IMR-90 (cell line): ENCODE results near the gene CRIM1. TPM values are rescaled to one million over a fixed set of nuclear protein-coding genes. Genes with fewer than 3 reads are reported as not detected.

Source experiments
- ATAC-seq: fragments of 200-7000 bp; cut with Tn5 transposase; 2 replicates; pipeline ENCODE4 v1.9.1; 2020; ENCODE audit warnings: low read depth, mild to moderate bottlenecking, moderate library complexity
- BruUV-seq: library from RNA; stranded (reverse); fragments of 400-500 nt; replicated peaks from 2 replicates; lab custom pipeline; 2021; lab: Mats Ljungman, UMichigan
- CTCF ChIA-PET: fragments of 300-600 bp; formaldehyde crosslinking; extraction: SDS; loops from one replicate; lab custom pipeline; 2021; ENCODE audit warnings: antibody characterized with exemption; lab: Yijun Ruan, JAX
- POLR2A ChIA-PET: fragments of 300-600 bp; sonication (Branson Sonifier 250); formaldehyde crosslinking; loops from one replicate; lab custom pipeline; 2022; ENCODE audit warnings: antibody characterized with exemption; ENCODE audit not compliant: unreplicated experiment; lab: Charles Lee
- DNase-seq: peaks from one replicate; pipeline ENCODE4 v3.0.0; 2013
- H2AFZ ChIP-seq: replicated peaks from 2 replicates; pipeline ENCODE3; 2013; ENCODE audit warnings: low read length, mild to moderate bottlenecking; ENCODE audit not compliant: poor library complexity
- H2AK5ac ChIP-seq: 2 replicates; pipeline ENCODE4 v1.6.1; 2013; ENCODE audit warnings: low read depth, low read length, inconsistent platforms
- H2AK9ac ChIP-seq: replicated peaks from 2 replicates; pipeline ENCODE3; 2013; ENCODE audit warnings: mild to moderate bottlenecking, low read depth, low read length, moderate library complexity; ENCODE audit not compliant: poor library complexity
- H2BK120ac ChIP-seq: 2 replicates; pipeline ENCODE4 v1.6.1; 2013; ENCODE audit warnings: low read depth, low read length, inconsistent platforms
- H2BK15ac ChIP-seq: 3 replicates; pipeline ENCODE4 v1.6.1; 2013; ENCODE audit warnings: low read depth, low read length, inconsistent platforms
- H2BK20ac ChIP-seq: 2 replicates; pipeline ENCODE4 v1.6.1; 2013; ENCODE audit warnings: low read depth, mild to moderate bottlenecking, inconsistent platforms, low read length, moderate library complexity
- H2BK5ac ChIP-seq: 2 replicates; pipeline ENCODE4 v1.6.1; 2013; ENCODE audit warnings: mild to moderate bottlenecking, low read depth, low read length, inconsistent platforms; ENCODE audit not compliant: poor library complexity, severe bottlenecking
- H3K14ac ChIP-seq: replicated peaks from 2 replicates; pipeline ENCODE4 v1.6.1; 2013; ENCODE audit warnings: low read depth, low read length, inconsistent platforms
- H3K18ac ChIP-seq: 2 replicates; pipeline ENCODE4 v1.6.1; 2013; ENCODE audit warnings: low read depth, low read length, control low read depth
- H3K23ac ChIP-seq: 2 replicates; pipeline ENCODE4 v1.6.1; 2013; ENCODE audit warnings: low read depth, low read length, inconsistent platforms
- H3K27ac ChIP-seq: 2 replicates; pipeline ENCODE4 v1.5.1; 2013; ENCODE audit warnings: mild to moderate bottlenecking, control low read depth, low read length; ENCODE audit not compliant: insufficient read depth
- H3K27me3 ChIP-seq: 2 replicates; pipeline ENCODE4 v1.6.1; 2013; ENCODE audit warnings: low read length; ENCODE audit not compliant: control insufficient read depth, insufficient read depth
- H3K36me3 ChIP-seq: 2 replicates; pipeline ENCODE4 v1.6.1; 2013; ENCODE audit warnings: low read length, mixed read lengths; ENCODE audit not compliant: control insufficient read depth, insufficient read depth
- H3K4ac ChIP-seq: 2 replicates; pipeline ENCODE4 v1.6.1; 2013; ENCODE audit warnings: low read depth, low read length, inconsistent platforms
- H3K4me1 ChIP-seq: 2 replicates; pipeline ENCODE4 v1.6.1; 2013; ENCODE audit warnings: low read length, mixed read lengths; ENCODE audit not compliant: control insufficient read depth, insufficient read depth
- H3K4me2 ChIP-seq: 2 replicates; pipeline ENCODE4 v1.6.1; 2013; ENCODE audit warnings: low read depth, mild to moderate bottlenecking, control low read depth, low read length, moderate library complexity
- H3K4me3 ChIP-seq: 2 replicates; pipeline ENCODE4 v1.5.1; 2013; ENCODE audit warnings: low read depth, mild to moderate bottlenecking, control low read depth, low read length, moderate library complexity; ENCODE audit not compliant: insufficient read depth
- H3K56ac ChIP-seq: 2 replicates; pipeline ENCODE4 v1.6.1; 2013; ENCODE audit warnings: low read length, inconsistent platforms; ENCODE audit not compliant: insufficient read depth; ENCODE audit errors: extremely low read depth
- H3K79me1 ChIP-seq, 2 experiments: 2 replicates each; pipeline ENCODE4 v1.6.1; 2013; ENCODE audit warnings: low read length in 2 of 2, inconsistent platforms in 1 of 2, low read depth in 1 of 2
- H3K9ac ChIP-seq: 2 replicates; pipeline ENCODE4 v1.6.1; 2013; ENCODE audit warnings: low read depth, low read length, control low read depth
- H3K9me1 ChIP-seq: 2 replicates; pipeline ENCODE4 v1.6.1; 2013; ENCODE audit warnings: low read length, inconsistent platforms; ENCODE audit not compliant: insufficient read depth
- H3K9me3 ChIP-seq: 2 replicates; pipeline ENCODE4 v1.6.1; 2013; ENCODE audit warnings: low read length; ENCODE audit not compliant: control insufficient read depth, insufficient read depth
- H4K20me1 ChIP-seq: 2 replicates; pipeline ENCODE4 v1.6.1; 2013; ENCODE audit warnings: low read length, inconsistent platforms; ENCODE audit not compliant: insufficient read depth
- H4K5ac ChIP-seq: 2 replicates; pipeline ENCODE4 v1.6.1; 2013; ENCODE audit warnings: mild to moderate bottlenecking, low read depth, low read length, control low read depth
- H4K8ac ChIP-seq, 2 experiments: 2 replicates each; pipeline ENCODE4 v1.6.1; 2013; ENCODE audit warnings: low read depth in 2 of 2, low read length in 2 of 2, control low read depth in 1 of 2, inconsistent platforms in 1 of 2
- H4K91ac ChIP-seq: 2 replicates; pipeline ENCODE4 v1.6.1; 2013; ENCODE audit warnings: low read depth, low read length, inconsistent platforms; ENCODE audit not compliant: insufficient read depth
- CEBPB ChIP-seq: IDR thresholded peaks from 2 replicates; pipeline ENCODE4 v1.6.1; 2012; ENCODE audit warnings: low read depth, low read length, improper control_type of control experiment
- CHD1 ChIP-seq: IDR thresholded peaks from 2 replicates; pipeline ENCODE4 v1.6.1; 2012; ENCODE audit warnings: low read depth, low read length, improper control_type of control experiment
- FOS ChIP-seq: fragments of 150-350 bp; IDR thresholded peaks from 2 replicates; pipeline ENCODE4 v1.6.1; 2016; ENCODE audit warnings: low read depth, low read length
- MAFK ChIP-seq: IDR thresholded peaks from 2 replicates; pipeline ENCODE4 v1.6.1; 2012; ENCODE audit warnings: low read depth, low read length, improper control_type of control experiment
- MXI1 ChIP-seq: IDR thresholded peaks from 2 replicates; pipeline ENCODE4 v1.6.1; 2012; ENCODE audit warnings: low read depth, mild to moderate bottlenecking, low read length, moderate library complexity, borderline replicate concordance
- NFE2L2 ChIP-seq: fragments of 150-350 bp; IDR thresholded peaks from 2 replicates; pipeline ENCODE4 v1.6.1; 2016; ENCODE audit warnings: low read depth, mild to moderate bottlenecking, low read length
- POLR2A ChIP-seq: IDR thresholded peaks from 2 replicates; pipeline ENCODE4 v1.6.1; 2012; ENCODE audit warnings: mild to moderate bottlenecking, low read depth, low read length
- RAD21 ChIP-seq: IDR thresholded peaks from 2 replicates; pipeline ENCODE4 v1.6.1; 2012; ENCODE audit warnings: low read length, improper control_type of control experiment
- RCOR1 ChIP-seq: IDR thresholded peaks from 2 replicates; pipeline ENCODE4 v1.6.1; 2012; ENCODE audit warnings: mild to moderate bottlenecking, low read length, improper control_type of control experiment; ENCODE audit not compliant: insufficient replicate concordance
- RFX5 ChIP-seq: IDR thresholded peaks from 2 replicates; pipeline ENCODE4 v1.8.0; 2012; ENCODE audit warnings: low read depth, mild to moderate bottlenecking, low read length, moderate library complexity
- SMC3 ChIP-seq: fragments of 150-350 bp; IDR thresholded peaks from 2 replicates; pipeline ENCODE4 v1.6.1; 2016; ENCODE audit warnings: low read depth, mild to moderate bottlenecking, antibody characterized with exemption, low read length, moderate library complexity
- WGBS, 2 experiments: methylation state at CpG; one replicate each; pipeline versions ENCODE4 v1.1.5 to v1.1.7; 2013; ENCODE audit warnings: missing lambda C conversion rate in 2 of 2; ENCODE audit not compliant: insufficient read length in 1 of 2; ENCODE audit errors: extremely low coverage in 2 of 2; 5-methylcytosine and 5-hydroxymethylcytosine counted together
- dilution Hi-C: fragments of 300-500 bp; cut with HindIII; formaldehyde crosslinking; loops from one replicate; pipeline ENCODE4 v1.14.3; 2018; ENCODE audit warnings: low sequenced_read_pairs; ENCODE audit not compliant: unreplicated experiment
- in situ Hi-C: fragments of 300-500 bp; cut with MboI; formaldehyde crosslinking; loops from 3 replicates; pipeline ENCODE4 v1.14.3; 2019; ENCODE audit warnings: low sequenced_read_pairs, inconsistent platforms, mixed read lengths
- intact Hi-C: fragments of 100-400 bp; cut with micrococcal nuclease; formaldehyde crosslinking; loops from 2 replicates; pipeline ENCODE4 v1.10.0; 2022
- polyA plus RNA-seq, 3 experiments: library from polyadenylated mRNA; depleted of rRNA; stranded (reverse); fragments of >200 nt; gene quantifications; 2 replicates each; pipeline ENCODE4 v1.2.3, GENCODE V29; 2012; ENCODE audit warnings: low replicate concordance in 1 of 3
- total RNA-seq: library from RNA; depleted of rRNA; stranded (reverse); fragments of >200 nt; gene quantifications from 2 replicates; pipeline ENCODE4 v1.2.3, GENCODE V29; 2012
- TF ChIP-seq, protein P1 (sequence below): fragments of 150-350 bp; IDR thresholded peaks from 2 replicates; pipeline ENCODE4 v1.6.1; 2016; ENCODE audit warnings: low read depth, mild to moderate bottlenecking, low read length, moderate library complexity, borderline replicate concordance
- TF ChIP-seq, protein P2 (sequence below): fragments of 150-350 bp; IDR thresholded peaks from 2 replicates; pipeline ENCODE4 v1.6.1; 2017; ENCODE audit warnings: mild to moderate bottlenecking, antibody characterized with exemption, low read length, low read depth
- TF ChIP-seq, protein P3 (sequence below): conservative IDR thresholded peaks from 2 replicates; pipeline ENCODE4 v1.5.1; 2012; ENCODE audit warnings: mild to moderate bottlenecking, low read depth, low read length, improper control_type of control experiment

CRIM1 gene
- total and polyA plus RNA-seq, 2 of the 4 experiments (the other 2 are of a cell fraction), result 285 to 490 TPM

DNA sequence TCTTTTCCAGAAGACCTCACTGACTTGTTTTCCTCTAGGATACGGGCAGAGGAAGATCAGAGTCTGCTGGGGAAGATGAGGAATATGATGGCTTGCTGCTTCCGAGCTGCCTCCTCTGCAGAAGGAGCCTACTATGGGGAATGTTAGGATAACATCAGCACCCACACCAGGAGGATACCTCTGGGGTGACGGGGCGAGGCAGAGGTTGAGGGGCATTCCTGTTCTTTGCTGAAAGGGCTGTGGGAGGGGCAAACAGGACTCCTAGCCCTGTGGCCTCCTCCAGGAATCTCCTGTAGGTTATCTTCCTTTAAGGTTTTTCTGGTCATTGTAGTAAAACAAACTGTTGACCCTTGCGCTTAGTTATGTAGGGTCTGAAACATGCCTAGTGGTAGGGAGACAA is 102.5 kb downstream of the CRIM1 start:
- TF ChIP-seq RCOR1, result no peak
- TF ChIP-seq, protein P1, sequence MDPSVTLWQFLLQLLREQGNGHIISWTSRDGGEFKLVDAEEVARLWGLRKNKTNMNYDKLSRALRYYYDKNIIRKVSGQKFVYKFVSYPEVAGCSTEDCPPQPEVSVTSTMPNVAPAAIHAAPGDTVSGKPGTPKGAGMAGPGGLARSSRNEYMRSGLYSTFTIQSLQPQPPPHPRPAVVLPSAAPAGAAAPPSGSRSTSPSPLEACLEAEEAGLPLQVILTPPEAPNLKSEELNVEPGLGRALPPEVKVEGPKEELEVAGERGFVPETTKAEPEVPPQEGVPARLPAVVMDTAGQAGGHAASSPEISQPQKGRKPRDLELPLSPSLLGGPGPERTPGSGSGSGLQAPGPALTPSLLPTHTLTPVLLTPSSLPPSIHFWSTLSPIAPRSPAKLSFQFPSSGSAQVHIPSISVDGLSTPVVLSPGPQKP, result no peak
- no peak for TF ChIP-seq CHD1
- TF ChIP-seq RAD21, result no peak
- no peak for TF ChIP-seq NFE2L2
- TF ChIP-seq MAFK, result no peak
- no peak for TF ChIP-seq POLR2A
- TF ChIP-seq CEBPB, result no peak
- TF ChIP-seq, protein P2, sequence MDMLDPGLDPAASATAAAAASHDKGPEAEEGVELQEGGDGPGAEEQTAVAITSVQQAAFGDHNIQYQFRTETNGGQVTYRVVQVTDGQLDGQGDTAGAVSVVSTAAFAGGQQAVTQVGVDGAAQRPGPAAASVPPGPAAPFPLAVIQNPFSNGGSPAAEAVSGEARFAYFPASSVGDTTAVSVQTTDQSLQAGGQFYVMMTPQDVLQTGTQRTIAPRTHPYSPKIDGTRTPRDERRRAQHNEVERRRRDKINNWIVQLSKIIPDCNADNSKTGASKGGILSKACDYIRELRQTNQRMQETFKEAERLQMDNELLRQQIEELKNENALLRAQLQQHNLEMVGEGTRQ, result no peak
- TF ChIP-seq, protein P3, sequence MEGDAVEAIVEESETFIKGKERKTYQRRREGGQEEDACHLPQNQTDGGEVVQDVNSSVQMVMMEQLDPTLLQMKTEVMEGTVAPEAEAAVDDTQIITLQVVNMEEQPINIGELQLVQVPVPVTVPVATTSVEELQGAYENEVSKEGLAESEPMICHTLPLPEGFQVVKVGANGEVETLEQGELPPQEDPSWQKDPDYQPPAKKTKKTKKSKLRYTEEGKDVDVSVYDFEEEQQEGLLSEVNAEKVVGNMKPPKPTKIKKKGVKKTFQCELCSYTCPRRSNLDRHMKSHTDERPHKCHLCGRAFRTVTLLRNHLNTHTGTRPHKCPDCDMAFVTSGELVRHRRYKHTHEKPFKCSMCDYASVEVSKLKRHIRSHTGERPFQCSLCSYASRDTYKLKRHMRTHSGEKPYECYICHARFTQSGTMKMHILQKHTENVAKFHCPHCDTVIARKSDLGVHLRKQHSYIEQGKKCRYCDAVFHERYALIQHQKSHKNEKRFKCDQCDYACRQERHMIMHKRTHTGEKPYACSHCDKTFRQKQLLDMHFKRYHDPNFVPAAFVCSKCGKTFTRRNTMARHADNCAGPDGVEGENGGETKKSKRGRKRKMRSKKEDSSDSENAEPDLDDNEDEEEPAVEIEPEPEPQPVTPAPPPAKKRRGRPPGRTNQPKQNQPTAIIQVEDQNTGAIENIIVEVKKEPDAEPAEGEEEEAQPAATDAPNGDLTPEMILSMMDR, result no peak
- TF ChIP-seq SMC3, result no peak
- no peak for TF ChIP-seq RFX5
- TF ChIP-seq FOS, result no peak
- no peak for TF ChIP-seq MXI1
- ChIA-PET CTCF (interaction anchor here (0.6 kb wide), 1 partner anchor 27 kb away, joined by 7 read pairs; no protein-coding TSS in a partner anchor), POLR2A (no interaction called here)
- Histone ChIP-seq H3K9me1 (peaks cover 32% of the 10 kb centered on the region), H3K4me1 (peaks cover 46% of the 10 kb centered on the region), H2BK20ac (peak overlapping the region; percentile 44; the same call in 1 of the 2 replicates), H3K4me2 (no peak overlapping the region), H4K91ac (peak overlapping the region; percentile 54), H2AK5ac (peak overlapping the region; percentile 65), H3K79me1 (peaks cover 45 to 85% of the 10 kb centered on the region in 2 experiments), H3K18ac (peak overlapping the region; percentile 21), H4K8ac (peak overlapping the region in 1 of 2 experiments; percentile 52; a peak in 2 of 4 replicates), H4K5ac (peak overlapping the region; percentile 54; the same call in 1 of the 2 replicates), H3K56ac (no peak overlapping the region), H3K36me3 (peaks cover 22% of the 10 kb centered on the region), H2BK15ac (peak overlapping the region; percentile 28; the same call in 1 of the 3 replicates), H2AK9ac (peak overlapping the region; percentile 70), H3K4me3 (no peak overlapping the region), H3K27ac (peak overlapping the region; percentile 71), H3K23ac (peak overlapping the region; percentile 66; the same call in 1 of the 2 replicates), H3K9ac (no peak overlapping the region; the same call in none of the 2 replicates), H4K20me1 (peaks cover 30% of the 10 kb centered on the region; the same call in 1 of the 2 replicates), H3K9me3 (no peaks in the 10 kb centered on the region), H3K4ac (peak overlapping the region; percentile 65), H3K14ac (peak overlapping the region; percentile 77), H2AFZ (no peak overlapping the region), H2BK120ac (peak overlapping the region; percentile 73; the same call in 1 of the 2 replicates), H2BK5ac (peak overlapping the region; percentile 94), H3K27me3 (no peaks in the 10 kb centered on the region)
- no CpG with 5 or more reads among the region's 5 CpGs for WGBS, 2 experiments
- BruUV-seq, result no TSS peak
- DNase-seq (no peak), ATAC-seq (no peak)
- dilution Hi-C loops (no loop called here), in situ Hi-C loops (no loop called here), intact Hi-C loops (no loop called here)
